GM18505 (cell line): ENCODE results near the gene SBNO2.

Experiments
- ATAC-seq: cut with Tn5 transposase; IDR thresholded peaks from one replicate; pipeline ENCODE4 v1.9.1; 2021; ENCODE audit not compliant: unreplicated experiment
- POLR2A ChIP-seq: IDR thresholded peaks from 4 replicates; pipeline ENCODE4 v1.6.1; 2011; ENCODE audit warnings: borderline replicate concordance; ENCODE audit not compliant: insufficient read depth, insufficient read length; ENCODE audit errors: extremely low read depth

The SBNO2 gene

GRCh38 chr19:1199531-1199930 is 25.5 kb upstream of the SBNO2 start:
- ATAC-seq: no peak
- TF ChIP-seq POLR2A: no peak

DNA sequence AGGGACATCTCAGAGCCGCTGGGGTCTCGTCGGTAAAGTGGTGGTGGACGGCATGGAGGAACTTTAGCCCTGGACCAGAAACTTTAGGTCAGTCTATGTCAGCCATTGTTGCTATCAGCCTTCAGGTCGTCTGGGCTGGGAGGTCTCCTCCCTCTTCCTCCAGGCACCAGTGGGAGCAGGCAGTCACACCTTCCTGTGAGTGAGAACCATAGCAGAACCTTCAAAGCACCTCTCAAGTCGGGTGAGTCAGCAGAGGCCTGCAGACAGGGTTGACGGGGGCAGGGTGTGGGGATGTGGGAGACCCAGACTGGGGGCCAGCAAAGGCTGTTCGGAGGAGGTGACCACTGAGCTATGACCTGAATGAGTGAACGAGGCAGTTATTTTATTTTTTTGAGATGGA is 15.4 kb upstream of the SBNO2 start:
- TF ChIP-seq POLR2A: no peak
- no peak for ATAC-seq

DNA sequence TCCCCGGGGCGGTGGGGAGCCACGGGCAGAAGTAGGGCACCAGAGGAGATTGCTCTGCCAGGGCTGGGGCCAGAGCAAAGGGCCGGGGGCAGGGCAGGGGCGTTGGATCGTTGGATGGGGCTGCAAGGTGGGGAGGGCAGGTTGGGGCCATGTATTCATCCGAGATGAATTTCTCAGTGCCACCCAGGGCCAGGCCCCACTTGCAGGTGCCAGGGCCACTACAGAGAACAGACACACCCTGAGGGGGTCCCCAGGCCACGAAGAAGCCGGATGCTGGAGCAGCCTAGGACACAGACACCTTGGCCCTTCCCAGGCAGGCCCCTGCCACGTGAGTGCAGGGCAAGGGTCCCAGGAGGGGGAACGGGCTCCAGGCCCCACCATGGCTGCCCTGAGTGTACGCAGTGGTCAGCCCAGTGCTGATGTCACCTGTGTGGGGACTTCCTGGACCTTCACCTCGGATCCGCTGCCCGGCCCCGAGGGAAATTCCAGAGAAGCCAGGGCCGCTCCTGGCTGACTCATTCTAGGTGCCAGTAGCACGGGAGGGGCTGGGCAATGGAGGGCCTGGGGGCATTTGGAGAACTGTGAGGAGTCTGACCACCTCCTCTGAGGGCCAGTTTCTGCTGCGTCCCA is 9.6 kb upstream of the SBNO2 start:
- no peak for ATAC-seq
- TF ChIP-seq POLR2A: no peak

DNA sequence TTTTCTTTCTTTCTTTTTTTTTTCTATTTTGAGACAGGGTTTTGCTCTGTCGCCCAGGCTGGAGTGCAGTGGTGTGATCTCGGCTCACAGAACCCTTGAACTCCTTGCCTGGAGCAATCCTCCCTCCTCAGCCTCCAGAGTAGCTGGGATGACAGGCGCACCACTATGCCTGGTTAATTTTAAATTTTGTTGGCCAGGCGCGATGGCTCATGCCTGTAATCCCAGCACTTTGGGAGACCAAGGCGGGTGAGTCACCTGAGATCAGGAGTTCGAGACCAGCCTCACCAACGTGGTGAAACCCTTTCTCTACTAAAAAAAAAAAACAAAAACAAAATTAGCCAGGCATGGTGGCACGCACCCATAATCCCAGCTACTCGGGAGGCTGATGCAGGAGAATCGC is 8.7 kb upstream of the SBNO2 start:
- no peak for ATAC-seq
- no peak for TF ChIP-seq POLR2A

DNA sequence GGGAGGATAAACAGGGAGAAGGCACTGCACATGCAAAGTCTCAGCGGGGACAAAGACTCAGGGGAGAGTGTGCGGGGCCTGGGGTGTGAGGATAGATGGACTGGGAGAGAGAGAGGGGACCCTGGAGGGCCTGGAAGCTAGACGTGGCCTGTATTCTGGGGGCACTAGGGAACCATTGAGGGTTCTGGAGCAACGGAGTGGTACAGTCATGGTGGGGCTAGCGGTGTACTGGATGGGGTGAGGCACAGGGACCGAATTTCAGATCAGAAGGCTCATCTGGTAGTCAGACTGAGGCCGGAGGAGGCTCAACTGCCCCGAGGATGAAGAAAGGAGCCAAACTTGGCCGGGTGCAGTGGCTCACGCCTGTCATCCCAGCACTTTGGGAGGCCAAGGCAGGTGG is 8.0 kb upstream of the SBNO2 start:
- no peak for TF ChIP-seq POLR2A
- no peak for ATAC-seq

DNA sequence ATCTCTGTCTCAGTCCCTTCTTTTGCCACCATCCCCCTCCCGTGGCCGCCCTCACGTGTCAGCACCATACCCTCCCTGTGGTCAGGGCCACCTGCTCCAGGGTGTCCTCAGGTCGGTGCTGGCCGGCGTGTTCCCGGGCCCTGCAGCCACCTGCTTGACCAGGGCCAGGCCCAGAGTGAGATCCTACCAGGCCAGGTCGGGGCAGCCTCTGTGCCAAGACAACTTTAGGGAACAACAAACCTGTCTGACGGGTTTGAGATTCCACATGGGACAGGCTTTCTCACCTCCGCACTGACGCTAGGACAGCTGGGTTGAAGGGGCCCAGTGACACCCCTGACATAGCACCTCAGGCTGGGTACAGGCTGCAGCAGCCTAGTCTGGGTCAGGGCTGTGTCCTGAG is 7.5 kb upstream of the SBNO2 start:
- ATAC-seq: no peak
- TF ChIP-seq POLR2A: no peak

DNA sequence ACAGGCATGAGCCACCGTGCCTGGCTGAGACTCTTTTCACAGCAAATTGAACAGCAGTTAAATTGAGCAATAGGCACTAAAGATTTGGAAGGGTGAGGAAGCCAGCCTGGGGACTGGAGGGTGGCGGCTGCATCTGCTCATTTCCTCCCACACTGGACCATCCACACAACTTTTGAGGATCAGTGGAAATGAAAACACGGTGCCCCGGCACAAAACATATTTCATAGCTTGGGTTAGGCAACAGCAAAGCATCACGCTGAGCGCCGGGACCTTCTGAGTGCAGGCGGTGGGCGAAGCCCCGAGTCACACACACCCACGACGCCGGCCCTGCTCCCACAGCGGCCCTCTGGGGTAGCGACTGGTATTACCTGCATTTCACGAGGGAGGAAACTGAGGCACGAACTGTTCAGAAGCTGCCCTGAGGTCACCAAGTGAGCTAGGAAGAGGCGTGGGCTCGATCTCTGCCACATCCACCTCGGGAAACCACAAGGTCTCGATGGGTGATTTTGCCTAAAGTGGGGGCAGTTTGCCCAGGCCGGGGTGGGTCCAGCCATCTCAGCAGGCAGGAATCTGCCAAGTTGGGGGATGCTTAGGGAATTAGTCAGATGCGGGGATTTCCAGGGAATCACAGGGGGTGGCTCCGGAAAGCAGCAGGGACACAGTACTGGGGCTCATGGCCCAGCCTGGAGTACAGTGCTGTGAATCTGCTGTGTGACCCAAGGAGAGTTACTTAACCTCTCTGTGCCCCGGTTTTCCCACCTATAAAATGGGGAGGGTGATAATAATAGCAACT is 3.5 kb upstream of the SBNO2 start:
- no peak for TF ChIP-seq POLR2A
- no peak for ATAC-seq

DNA sequence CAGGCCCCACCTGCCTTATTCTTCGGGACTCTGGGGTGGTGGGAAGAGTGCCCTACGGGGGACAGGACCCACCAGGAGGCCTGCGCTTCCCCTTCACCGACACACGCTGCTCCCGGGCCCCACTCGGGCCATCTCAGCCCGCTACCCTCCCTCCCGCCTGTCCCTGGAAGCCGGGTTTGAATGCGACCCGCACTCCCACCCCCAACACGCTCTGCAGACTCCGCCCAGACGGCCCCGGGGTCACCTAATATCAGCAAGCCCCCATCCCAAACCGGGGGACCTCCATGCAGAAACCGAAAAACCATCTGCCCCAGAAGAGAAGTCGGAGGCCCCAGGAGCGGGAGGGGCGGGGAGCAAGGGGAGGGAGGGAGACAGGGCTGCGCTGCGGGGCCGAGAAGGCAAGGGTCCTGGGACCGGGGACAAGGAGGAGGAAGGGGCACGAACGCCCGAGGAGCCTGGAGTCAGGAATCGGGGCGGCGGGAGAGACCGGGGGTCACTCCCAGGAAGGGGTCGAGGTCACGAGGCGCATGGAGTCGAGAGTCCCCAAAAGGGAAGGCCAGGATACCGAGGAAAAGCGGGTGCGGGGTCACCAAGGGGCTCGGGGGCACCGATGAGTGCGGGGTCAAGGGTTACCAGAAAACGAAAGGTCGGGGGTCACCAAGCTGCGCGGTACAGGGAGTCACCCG is 766 bp downstream of the SBNO2 start:
- no peak for ATAC-seq
- TF ChIP-seq POLR2A: no peak

- ATAC-seq: no peak
- TF ChIP-seq POLR2A: no peak
These were observed 1.5 kb downstream of the SBNO2 start for GRCh38 chr19:1172353-1173158.

DNA sequence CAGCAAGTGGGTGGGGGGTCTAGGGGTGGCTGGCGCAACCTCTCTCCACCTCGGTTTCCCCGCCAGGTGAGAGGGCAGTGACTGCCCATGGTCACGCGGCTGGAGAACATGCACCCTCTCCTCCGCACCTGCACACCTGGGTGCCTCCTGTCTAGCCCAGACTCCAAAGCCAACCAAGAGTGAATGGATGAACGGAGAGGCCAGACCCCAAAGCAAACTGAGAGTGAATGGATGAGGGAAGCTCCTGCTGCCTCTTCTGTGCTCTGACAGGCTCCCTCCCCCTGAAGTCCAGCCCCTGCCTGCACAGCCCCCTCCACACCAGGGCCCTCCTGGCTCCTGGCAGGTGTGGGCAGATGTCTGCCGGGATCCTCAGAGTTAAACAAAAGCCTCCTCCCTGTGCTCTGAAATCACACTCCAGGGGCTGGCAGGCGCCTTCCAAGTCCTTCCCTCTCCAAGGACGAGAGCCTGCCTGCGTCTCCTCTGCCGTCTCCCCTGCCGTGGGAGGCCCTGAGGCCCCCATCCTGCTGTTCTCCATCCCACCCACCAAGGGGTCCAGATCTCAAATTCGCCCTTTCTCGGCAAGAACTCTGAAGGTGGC is 2.2 kb downstream of the SBNO2 start:
- no peak for ATAC-seq
- TF ChIP-seq POLR2A: no peak

GRCh38 chr19:1170938-1171754 is 2.9 kb downstream of the SBNO2 start:
- no peak for ATAC-seq
- TF ChIP-seq POLR2A: peak; percentile 11
